OCI-M2 (cell line): ENCODE measurements around the gene MAST1.
"Not testable (repeated sequence)": the region's sequence is repeated elsewhere in the genome, so short reads cannot be mapped to it uniquely, and the experiment has no call there.

ENCODE experiments used
- DNase-seq: peaks from one replicate; lab custom pipeline; 2025; ENCODE audit not compliant: unreplicated experiment; lab: John Stamatoyannopoulos, UW

The MAST1 gene

GRCh38 chr19:12838886-12839756 lies 806 bp downstream of the MAST1 start:
- DNase-seq = no peak

- DNase-seq = no peak
Measured at GRCh38 chr19:12840091-12841079, 2.1 kb downstream of the MAST1 start.

- no peak for DNase-seq
Measured at GRCh38 chr19:12841094-12841493, 2.8 kb downstream of the MAST1 start.

GRCh38 chr19:12842511-12842910 lies 4.2 kb downstream of the MAST1 start:
- no peak for DNase-seq

- DNase-seq = no peak
Measured at GRCh38 chr19:12843328-12843727, 5.0 kb downstream of the MAST1 start.

- no peak for DNase-seq
Measured at GRCh38 chr19:12843999-12844732, 5.9 kb downstream of the MAST1 start.

- DNase-seq = not testable (repeated sequence)
Measured at GRCh38 chr19:12846613-12847012, 8.3 kb downstream of the MAST1 start.

GRCh38 chr19:12847159-12848139 lies 9.1 kb downstream of the MAST1 start:
- no peak for DNase-seq

GRCh38 chr19:12856653-12857052 lies 18.3 kb downstream of the MAST1 start:
- no peak for DNase-seq

GRCh38 chr19:12858041-12858928 lies 20.0 kb downstream of the MAST1 start:
- DNase-seq = no peak

GRCh38 chr19:12859546-12859945 lies 21.2 kb downstream of the MAST1 start:
- DNase-seq = no peak

GRCh38 chr19:12864143-12864542 lies 25.8 kb downstream of the MAST1 start:
- no peak for DNase-seq

GRCh38 chr19:12864721-12865715 lies 26.7 kb downstream of the MAST1 start:
- no peak for DNase-seq

GRCh38 chr19:12865746-12866415 lies 27.6 kb downstream of the MAST1 start:
- no peak for DNase-seq

GRCh38 chr19:12866416-12867119 lies 28.3 kb downstream of the MAST1 start:
- no peak for DNase-seq
